ENCODE data around the gene ACTL7A.

ACTL7A gene

GRCh38 chr9:108850293-108850897 is 11.7 kb upstream of the ACTL7A start:
- DNase-seq (ENCODE audit: low spot score), result peak; percentile 55

GRCh38 chr9:108851138-108851537 is 10.9 kb upstream of the ACTL7A start:
- no peak for DNase-seq (ENCODE audit: low spot score)

- no peak for DNase-seq (ENCODE audit: low spot score)
These were observed 10.0 kb upstream of the ACTL7A start for GRCh38 chr9:108852079-108852478.

GRCh38 chr9:108854094-108854493 is 8.0 kb upstream of the ACTL7A start:
- no peak for DNase-seq (ENCODE audit: low spot score)

GRCh38 chr9:108854641-108855528 is 7.2 kb upstream of the ACTL7A start:
- no peak for DNase-seq (ENCODE audit: low spot score)

- no peak for DNase-seq (ENCODE audit: low spot score)
These were observed 6.6 kb upstream of the ACTL7A start for GRCh38 chr9:108855529-108855886.

GRCh38 chr9:108855888-108856287 is 6.2 kb upstream of the ACTL7A start, which contains the start of gene ACTL7B:
Gene ACTL7B (minus strand): TSS chr9:108855986. CDS start chr9:108855930, 56 bp downstream.
- DNase-seq (ENCODE audit: low spot score), result no peak

GRCh38 chr9:108857572-108857971 is 4.5 kb upstream of the ACTL7A start:
- no peak for DNase-seq (ENCODE audit: low spot score)

- no peak for DNase-seq (ENCODE audit: low spot score)
These were observed 2.5 kb upstream of the ACTL7A start for GRCh38 chr9:108859459-108860114.

GRCh38 chr9:108860354-108860753 is 1.7 kb upstream of the ACTL7A start:
- no peak for DNase-seq (ENCODE audit: low spot score)

GRCh38 chr9:108860764-108861163 is 1.3 kb upstream of the ACTL7A start:
- no peak for DNase-seq (ENCODE audit: low spot score)

GRCh38 chr9:108861464-108861863 is 602 bp upstream of the ACTL7A start:
- no peak for DNase-seq (ENCODE audit: low spot score)

- DNase-seq (ENCODE audit: low spot score), result no peak
These were observed 1.8 kb downstream of the ACTL7A start for GRCh38 chr9:108863891-108864290.

- no peak for DNase-seq (ENCODE audit: low spot score)
These were observed 2.4 kb downstream of the ACTL7A start for GRCh38 chr9:108864446-108864845.

- DNase-seq (ENCODE audit: low spot score), result no peak
These were observed 3.0 kb downstream of the ACTL7A start for GRCh38 chr9:108865037-108865436.

GRCh38 chr9:108866001-108866420 is 3.9 kb downstream of the ACTL7A start:
- DNase-seq (ENCODE audit: low spot score), result no peak

GRCh38 chr9:108867116-108867515 is 5.0 kb downstream of the ACTL7A start:
- no peak for DNase-seq (ENCODE audit: low spot score)

- no peak for DNase-seq (ENCODE audit: low spot score)
These were observed 5.8 kb downstream of the ACTL7A start for GRCh38 chr9:108867829-108868228.

- DNase-seq (ENCODE audit: low spot score), result no peak
These were observed 7.1 kb downstream of the ACTL7A start for GRCh38 chr9:108869092-108869725.

- DNase-seq (ENCODE audit: low spot score), result no peak
These were observed 12.2 kb downstream of the ACTL7A start for GRCh38 chr9:108874058-108874788.

- DNase-seq (ENCODE audit: low spot score), result no peak
These were observed 14.4 kb downstream of the ACTL7A start for GRCh38 chr9:108876425-108876824.

GRCh38 chr9:108877524-108877923 is 15.5 kb downstream of the ACTL7A start:
- DNase-seq (ENCODE audit: low spot score), result no peak

All from pons (tissue), 1 donor.